GM12801 (cell line): Measurements from ENCODE around the gene PWWP2B.

ENCODE experiments used
- TF ChIP-seq, protein P1 (sequence below): IDR thresholded peaks from one replicate; pipeline ENCODE4 v1.5.1; 2011; ENCODE audit warnings: control low read depth; ENCODE audit not compliant: insufficient read length; ENCODE audit errors: extremely low read depth

The PWWP2B gene

DNA sequence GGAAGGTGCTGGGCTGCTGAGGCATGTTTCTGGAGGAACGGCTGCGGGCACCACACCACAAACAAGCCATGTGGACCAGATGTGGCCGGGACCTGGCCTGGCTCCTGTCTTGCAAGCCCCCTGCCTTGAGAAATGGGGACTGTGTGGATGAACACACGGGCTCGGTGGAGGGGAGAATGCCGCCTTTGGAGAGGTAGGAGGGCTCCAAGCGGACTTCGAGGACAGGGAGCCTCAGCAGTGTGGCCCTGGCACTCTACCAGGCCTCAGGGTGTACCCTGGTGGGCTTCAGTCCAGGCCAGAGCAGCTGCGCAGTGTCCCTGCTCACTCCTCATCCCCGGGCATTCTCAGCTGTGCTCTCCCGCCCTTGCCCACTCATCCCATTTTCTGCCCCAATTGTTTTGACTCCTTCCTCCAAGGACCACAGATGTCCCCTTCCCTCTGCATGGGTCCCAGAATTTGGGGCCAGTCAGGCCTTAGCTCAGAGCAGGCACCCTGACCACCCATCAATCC, 31.5 kb downstream of the PWWP2B start:
- TF ChIP-seq, protein P1, sequence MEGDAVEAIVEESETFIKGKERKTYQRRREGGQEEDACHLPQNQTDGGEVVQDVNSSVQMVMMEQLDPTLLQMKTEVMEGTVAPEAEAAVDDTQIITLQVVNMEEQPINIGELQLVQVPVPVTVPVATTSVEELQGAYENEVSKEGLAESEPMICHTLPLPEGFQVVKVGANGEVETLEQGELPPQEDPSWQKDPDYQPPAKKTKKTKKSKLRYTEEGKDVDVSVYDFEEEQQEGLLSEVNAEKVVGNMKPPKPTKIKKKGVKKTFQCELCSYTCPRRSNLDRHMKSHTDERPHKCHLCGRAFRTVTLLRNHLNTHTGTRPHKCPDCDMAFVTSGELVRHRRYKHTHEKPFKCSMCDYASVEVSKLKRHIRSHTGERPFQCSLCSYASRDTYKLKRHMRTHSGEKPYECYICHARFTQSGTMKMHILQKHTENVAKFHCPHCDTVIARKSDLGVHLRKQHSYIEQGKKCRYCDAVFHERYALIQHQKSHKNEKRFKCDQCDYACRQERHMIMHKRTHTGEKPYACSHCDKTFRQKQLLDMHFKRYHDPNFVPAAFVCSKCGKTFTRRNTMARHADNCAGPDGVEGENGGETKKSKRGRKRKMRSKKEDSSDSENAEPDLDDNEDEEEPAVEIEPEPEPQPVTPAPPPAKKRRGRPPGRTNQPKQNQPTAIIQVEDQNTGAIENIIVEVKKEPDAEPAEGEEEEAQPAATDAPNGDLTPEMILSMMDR: no peak

DNA sequence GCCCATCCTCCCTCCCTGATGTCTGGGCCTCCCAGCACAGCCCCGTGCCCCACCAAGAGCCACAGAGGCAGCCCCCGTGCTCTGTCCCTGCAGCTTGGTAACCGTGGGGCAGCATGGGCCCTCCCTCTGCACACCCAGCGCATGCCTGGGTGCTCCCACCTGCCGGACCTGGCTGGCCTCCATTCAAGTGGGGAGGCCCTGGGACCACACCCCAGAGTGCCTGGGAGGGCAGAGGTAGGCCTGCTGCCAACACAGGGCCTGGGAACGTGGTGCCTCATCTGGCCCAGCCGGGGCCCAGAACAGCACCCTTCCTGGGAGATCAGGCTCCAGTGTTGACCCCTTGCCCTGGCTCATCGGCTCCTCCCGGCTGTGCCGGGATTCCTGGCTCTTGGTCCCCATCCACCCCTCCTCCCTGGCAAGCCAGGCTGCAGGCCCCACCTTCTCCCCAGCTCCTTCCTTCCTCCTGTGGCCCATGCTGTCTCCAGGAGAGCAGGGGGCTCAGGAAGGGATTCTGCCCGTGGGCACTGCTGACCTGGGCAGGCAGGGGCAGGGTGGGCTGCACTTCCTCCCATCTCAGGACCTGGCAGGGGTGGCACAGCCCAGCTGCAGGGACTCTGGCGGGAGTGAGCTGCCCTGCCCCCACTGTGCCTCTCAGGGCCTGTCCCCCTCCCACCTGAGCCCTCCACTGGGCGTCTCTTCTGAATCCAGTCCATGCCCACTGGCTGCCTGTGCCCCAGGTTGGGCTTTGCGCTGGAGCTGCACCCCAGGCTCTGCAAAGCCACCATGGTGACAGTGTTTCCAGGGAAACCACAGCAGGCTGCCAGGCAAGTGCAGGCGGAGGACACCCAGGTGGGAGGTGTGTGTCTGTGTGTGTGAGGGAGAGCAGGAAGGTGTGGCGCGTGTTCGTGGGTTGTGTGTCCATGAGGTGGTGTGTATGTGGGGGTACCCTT, 32.6 kb downstream of the PWWP2B start:
- TF ChIP-seq, protein P1: no peak

DNA sequence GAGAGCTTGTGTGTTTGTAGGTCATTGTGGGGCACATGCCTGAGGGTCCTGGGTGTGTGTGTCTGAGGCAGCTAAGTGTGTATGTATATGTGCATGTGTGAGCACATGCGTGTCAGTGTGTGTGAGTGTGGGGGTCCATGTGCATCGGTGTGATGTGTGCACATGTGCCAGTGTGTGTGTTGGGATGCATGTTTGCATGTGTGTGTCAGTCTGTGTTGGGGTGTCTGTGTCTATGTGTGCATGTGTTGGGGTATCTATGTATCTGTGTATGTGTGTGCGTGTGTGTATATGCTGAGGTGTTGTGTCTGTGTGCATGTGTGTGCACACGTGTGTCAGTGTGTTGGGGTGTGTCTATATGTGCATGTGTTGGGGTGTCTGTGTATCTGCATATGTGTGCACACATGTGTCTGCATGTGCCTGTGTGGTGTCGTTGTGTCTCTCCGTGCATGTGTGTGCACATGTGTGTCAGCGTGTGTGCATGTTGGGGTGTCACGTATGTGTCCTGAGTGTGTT, 33.3 kb downstream of the PWWP2B start:
- TF ChIP-seq, protein P1: no peak

DNA sequence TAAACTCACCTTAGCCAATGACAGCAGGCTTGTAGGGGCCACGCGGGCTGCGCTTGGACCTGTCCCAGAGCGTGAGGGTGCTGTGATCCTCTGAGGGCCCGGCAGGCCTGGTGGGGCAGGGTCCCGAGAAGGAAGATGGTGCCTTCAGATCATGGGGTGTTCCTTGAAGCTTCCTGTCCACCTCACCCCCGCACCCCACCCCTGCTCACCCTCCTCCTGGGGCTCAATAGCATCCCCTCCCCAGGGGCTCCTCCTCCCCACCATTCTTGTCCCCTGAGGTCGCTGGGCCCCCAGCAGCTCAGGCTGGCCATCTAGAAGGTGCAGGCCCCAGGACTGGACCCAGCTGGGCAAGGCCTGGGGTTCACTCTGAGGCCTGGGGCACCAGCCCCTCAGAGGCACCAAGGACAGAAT, 33.9 kb downstream of the PWWP2B start:
- TF ChIP-seq, protein P1: no peak

DNA sequence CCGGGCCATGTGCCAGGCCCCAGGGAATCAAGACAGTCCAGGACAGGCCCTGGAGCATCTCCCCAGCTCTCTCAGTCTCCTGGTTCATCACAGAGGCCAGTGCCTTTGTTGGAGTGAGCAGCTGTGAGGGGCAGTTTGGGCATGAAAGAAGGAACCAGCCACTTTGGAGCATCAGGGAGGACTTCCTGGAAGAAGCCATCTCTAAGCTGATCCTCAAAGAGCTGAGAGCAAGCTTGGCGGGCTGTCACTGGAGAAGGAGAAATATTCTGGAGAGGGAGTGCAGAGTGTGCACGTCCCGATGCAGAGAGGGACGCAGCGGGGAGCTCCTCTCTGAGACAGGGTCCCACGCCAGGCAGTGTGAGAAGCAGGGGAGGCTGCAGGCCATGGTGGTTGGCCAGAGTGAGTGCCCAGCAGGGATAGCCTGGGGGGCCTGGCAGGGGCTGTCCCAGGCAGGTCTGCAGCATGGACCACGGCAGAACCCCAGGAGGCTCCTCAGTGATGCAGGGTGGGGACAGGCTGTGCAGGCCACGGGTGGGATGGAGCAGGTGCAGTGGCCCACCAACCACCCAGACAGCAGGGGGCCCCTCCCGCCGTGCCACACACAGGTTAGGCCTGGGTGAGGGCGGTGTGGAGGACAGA, 34.7 kb downstream of the PWWP2B start:
- TF ChIP-seq, protein P1: no peak

DNA sequence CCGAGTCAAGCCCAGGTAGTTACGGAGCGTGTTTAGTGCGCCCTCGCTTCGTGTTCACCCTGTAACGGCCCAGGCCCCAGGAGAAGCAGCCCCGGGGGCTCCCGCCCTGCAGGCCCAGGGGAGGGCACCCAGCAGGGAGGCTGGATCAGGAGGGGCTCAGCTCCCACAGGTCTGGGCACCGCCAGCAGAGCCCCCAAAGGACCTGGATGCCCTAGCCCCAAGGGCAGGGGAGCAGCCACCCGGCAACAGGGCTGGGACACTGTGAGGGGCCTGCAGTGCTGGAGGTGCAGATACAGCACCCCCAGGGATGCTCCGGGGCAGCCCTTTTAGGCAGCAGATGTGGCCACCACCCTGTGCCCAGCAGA, 35.2 kb downstream of the PWWP2B start:
- TF ChIP-seq, protein P1: no peak

DNA sequence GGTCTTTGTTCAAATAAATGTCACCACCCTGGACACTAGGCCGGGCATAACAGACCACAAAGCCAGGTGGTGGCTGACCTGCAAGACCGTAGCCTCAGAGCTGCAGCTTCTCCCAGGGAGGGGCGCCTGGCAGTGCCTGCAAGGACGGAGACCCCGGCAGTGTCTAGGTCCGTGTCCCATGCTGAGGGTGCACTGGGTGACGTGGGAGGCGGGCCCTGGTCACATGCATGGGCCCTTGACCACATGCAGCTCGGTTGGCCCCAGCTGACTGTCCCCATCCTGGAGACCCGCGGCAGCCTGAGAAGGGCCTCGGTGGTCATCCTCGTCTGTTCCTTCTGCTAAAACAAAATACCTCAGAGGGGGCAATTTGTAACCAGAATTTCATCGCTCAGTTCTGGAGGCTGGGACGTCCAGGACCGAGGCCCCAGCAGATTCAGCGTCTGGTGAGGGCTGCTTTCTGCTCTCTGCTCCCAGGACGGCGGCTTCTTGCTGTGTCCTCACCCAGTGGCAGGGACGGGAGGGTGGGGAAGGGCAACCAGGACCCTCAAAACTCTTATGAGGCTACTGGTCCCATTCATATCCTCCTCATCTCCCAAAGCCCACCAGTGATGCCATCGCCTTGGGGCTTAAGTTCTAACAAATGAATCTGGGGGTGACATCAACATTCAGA, 36.8 kb downstream of the PWWP2B start:
- TF ChIP-seq, protein P1: no peak
